Tibial nerve (tissue), 4 donors: ENCODE measurements around the gene GMIP.

Experiments used
- EP300 ChIP-seq, 2 donors: sonication (generic); formaldehyde crosslinking; IDR thresholded peaks; one replicate each; pipeline ENCODE4 v1.6.1; 2017; ENCODE audit warnings: antibody characterized with exemption in 2 of 2, mild to moderate bottlenecking in 1 of 2
- POLR2A ChIP-seq, 2 donors: fragments of 450-650 bp; IDR thresholded peaks; one replicate each; pipeline ENCODE4 v1.6.1; 2017; ENCODE audit warnings: antibody characterized with exemption in 2 of 2, mild to moderate bottlenecking in 2 of 2, moderate library complexity in 2 of 2
- TF ChIP-seq, protein P1 (sequence below), 5 experiments: fragments of 200-600 bp in 3 of 5; fragments of 450-650 bp in 2 of 5; sonication (generic) in 3 of 5; IDR thresholded peaks; one replicate each; pipeline ENCODE4 v1.5.1; 2016 to 2019; ENCODE audit warnings: antibody characterized with exemption in 5 of 5, mild to moderate bottlenecking in 3 of 5, moderate library complexity in 2 of 5

DNA sequence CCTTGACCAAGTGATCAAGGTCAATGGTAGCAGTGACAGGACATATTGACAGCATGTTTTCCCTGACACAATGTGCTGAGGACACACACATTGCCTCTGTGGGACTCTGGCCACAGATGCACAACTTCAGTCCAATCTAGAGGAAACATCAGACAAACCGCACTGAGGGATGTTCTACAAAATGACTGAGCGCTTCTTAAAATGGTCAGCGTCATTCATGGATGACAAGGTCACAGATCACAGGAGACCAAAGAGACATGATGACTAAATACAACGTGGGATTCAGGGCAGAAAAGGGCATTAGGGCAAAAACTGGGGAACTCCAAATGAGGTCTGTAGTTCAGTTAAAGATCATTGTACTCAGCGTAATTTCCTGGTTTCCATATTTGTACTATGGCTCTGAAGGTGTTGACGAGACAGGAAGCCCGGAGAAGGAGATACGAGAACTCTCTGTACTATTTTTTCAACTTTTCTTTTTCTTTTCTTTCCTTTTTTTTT, 45.6 kb downstream of the GMIP start:
- TF ChIP-seq, protein P1, sequence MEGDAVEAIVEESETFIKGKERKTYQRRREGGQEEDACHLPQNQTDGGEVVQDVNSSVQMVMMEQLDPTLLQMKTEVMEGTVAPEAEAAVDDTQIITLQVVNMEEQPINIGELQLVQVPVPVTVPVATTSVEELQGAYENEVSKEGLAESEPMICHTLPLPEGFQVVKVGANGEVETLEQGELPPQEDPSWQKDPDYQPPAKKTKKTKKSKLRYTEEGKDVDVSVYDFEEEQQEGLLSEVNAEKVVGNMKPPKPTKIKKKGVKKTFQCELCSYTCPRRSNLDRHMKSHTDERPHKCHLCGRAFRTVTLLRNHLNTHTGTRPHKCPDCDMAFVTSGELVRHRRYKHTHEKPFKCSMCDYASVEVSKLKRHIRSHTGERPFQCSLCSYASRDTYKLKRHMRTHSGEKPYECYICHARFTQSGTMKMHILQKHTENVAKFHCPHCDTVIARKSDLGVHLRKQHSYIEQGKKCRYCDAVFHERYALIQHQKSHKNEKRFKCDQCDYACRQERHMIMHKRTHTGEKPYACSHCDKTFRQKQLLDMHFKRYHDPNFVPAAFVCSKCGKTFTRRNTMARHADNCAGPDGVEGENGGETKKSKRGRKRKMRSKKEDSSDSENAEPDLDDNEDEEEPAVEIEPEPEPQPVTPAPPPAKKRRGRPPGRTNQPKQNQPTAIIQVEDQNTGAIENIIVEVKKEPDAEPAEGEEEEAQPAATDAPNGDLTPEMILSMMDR (IDR thresholded peaks at IDR 0.05) = no peak
- no peak for TF ChIP-seq POLR2A (IDR thresholded peaks at IDR 0.05)
- TF ChIP-seq EP300 (IDR thresholded peaks at IDR 0.05) = no peak
